ENCODE measurements around the gene ARMC3.
A peak's percentile ranks its signal among the peaks of the same experiment; 100 is the strongest.
"Not testable (repeated sequence)": the region's sequence is repeated elsewhere in the genome, so short reads cannot be mapped to it uniquely, and the experiment has no call there.

The ARMC3 gene

GRCh38 chr10:23055424-23056185, 127.8 kb downstream of the ARMC3 start:
- no peak for DNase-seq

GRCh38 chr10:23056186-23056579, 128.3 kb downstream of the ARMC3 start:
- DNase-seq: no peak

GRCh38 chr10:23058366-23058765, 130.5 kb downstream of the ARMC3 start:
- DNase-seq: no peak

GRCh38 chr10:23060918-23061317, 133.1 kb downstream of the ARMC3 start:
- no peak for DNase-seq

- DNase-seq: no peak
Observed at GRCh38 chr10:23063045-23063972, 135.5 kb downstream of the ARMC3 start.

GRCh38 chr10:23063973-23064812, 136.3 kb downstream of the ARMC3 start:
- no peak for DNase-seq

GRCh38 chr10:23064813-23065114, 136.9 kb downstream of the ARMC3 start:
- not testable (repeated sequence) for DNase-seq

GRCh38 chr10:23065181-23065948, 137.5 kb downstream of the ARMC3 start:
- DNase-seq: no peak

GRCh38 chr10:23067337-23067736, 139.5 kb downstream of the ARMC3 start:
- DNase-seq: no peak

GRCh38 chr10:23067939-23068775, 140.3 kb downstream of the ARMC3 start:
- DNase-seq: peak; percentile 65

GRCh38 chr10:23069019-23069815, 141.4 kb downstream of the ARMC3 start:
- DNase-seq: no peak

GRCh38 chr10:23070092-23070912, 142.4 kb downstream of the ARMC3 start:
- DNase-seq: not testable (repeated sequence)

- no peak for DNase-seq
Observed at GRCh38 chr10:23070913-23071218, 143.0 kb downstream of the ARMC3 start.

- DNase-seq: not testable (repeated sequence)
Observed at GRCh38 chr10:23072593-23072992, 144.7 kb downstream of the ARMC3 start.

GRCh38 chr10:23073527-23073926, 145.7 kb downstream of the ARMC3 start:
- no peak for DNase-seq

GRCh38 chr10:23075672-23076071, 147.8 kb downstream of the ARMC3 start:
- DNase-seq: no peak

GRCh38 chr10:23078114-23078513, 150.3 kb downstream of the ARMC3 start:
- no peak for DNase-seq

- DNase-seq: no peak
Observed at GRCh38 chr10:23079700-23080099, 151.8 kb downstream of the ARMC3 start.

- DNase-seq: no peak
Observed at GRCh38 chr10:23080262-23080661, 152.4 kb downstream of the ARMC3 start.

GRCh38 chr10:23081221-23081750, 153.4 kb downstream of the ARMC3 start:
- no peak for DNase-seq

Data from stimulated activated CD4-positive, alpha-beta T cell treated with anti-CD3 and anti-CD28 coated beads, Interleukin-12 subunit alpha, Interleukin-12 subunit beta, amount 100 ng/mL, for 4 hours (primary cell).